ENCODE data around the gene ATP13A1.
A peak's percentile ranks its signal among the peaks of the same experiment; 100 is the strongest.

The ATP13A1 gene

GRCh38 chr19:19656451-19657396 lies 6.8 kb downstream of the ATP13A1 start:
- in situ Hi-C loops (cut with MboI; ENCODE audit: low sequenced_read_pairs, unreplicated experiment): no loop called here
- TF ChIP-seq CTCF (IDR thresholded peaks at IDR 0.05; ENCODE audit: borderline replicate concordance, control extremely low read depth, extremely low read depth, insufficient read depth, missing control alignments): no peak
- peak; percentile 16 for DNase-seq (ENCODE audit: low spot score)

- no peak for TF ChIP-seq CTCF (IDR thresholded peaks at IDR 0.05; ENCODE audit: borderline replicate concordance, control extremely low read depth, extremely low read depth, insufficient read depth, missing control alignments)
- in situ Hi-C loops (cut with MboI; ENCODE audit: low sequenced_read_pairs, unreplicated experiment): no loop called here
- DNase-seq (ENCODE audit: low spot score): peak; percentile 28
Observed at GRCh38 chr19:19655641-19656343, 7.7 kb downstream of the ATP13A1 start.

GRCh38 chr19:19655051-19655594 lies 8.4 kb downstream of the ATP13A1 start:
- no peak for TF ChIP-seq CTCF (IDR thresholded peaks at IDR 0.05; ENCODE audit: borderline replicate concordance, control extremely low read depth, extremely low read depth, insufficient read depth, missing control alignments)
- in situ Hi-C loops (cut with MboI; ENCODE audit: low sequenced_read_pairs, unreplicated experiment): no loop called here
- DNase-seq (ENCODE audit: low spot score): peak; percentile 23

GRCh38 chr19:19654441-19654840 lies 9.0 kb downstream of the ATP13A1 start:
- no peak for DNase-seq (ENCODE audit: low spot score)
- in situ Hi-C loops (cut with MboI; ENCODE audit: low sequenced_read_pairs, unreplicated experiment): no loop called here
- TF ChIP-seq CTCF (IDR thresholded peaks at IDR 0.05; ENCODE audit: borderline replicate concordance, control extremely low read depth, extremely low read depth, insufficient read depth, missing control alignments): no peak

- no peak for TF ChIP-seq CTCF (IDR thresholded peaks at IDR 0.05; ENCODE audit: borderline replicate concordance, control extremely low read depth, extremely low read depth, insufficient read depth, missing control alignments)
- DNase-seq (ENCODE audit: low spot score): no peak
- in situ Hi-C loops (cut with MboI; ENCODE audit: low sequenced_read_pairs, unreplicated experiment): no loop called here
Observed at GRCh38 chr19:19653597-19654147, 9.8 kb downstream of the ATP13A1 start.

All from GM13976 (cell line).